Activated CD8-positive, alpha-beta T cell treated with anti-CD3 and anti-CD28 coated beads, Interleukin-2, amount 10 ng/mL, durations not matched to agents 7 days and 5 days (primary cell): ENCODE results near the gene PFN1. TPM values are rescaled to one million over a fixed set of nuclear protein-coding genes. Genes with fewer than 3 reads are reported as not detected.

Source experiments
- ATAC-seq: fragments of 150-1000 bp; cut with Tn5 transposase; one replicate; pipeline ENCODE4 v1.10.0; 2021; ENCODE audit warnings: moderate library complexity
- CTCF ChIA-PET: fragments of 350-600 bp; sonication (Branson Sonifier 250); formaldehyde crosslinking; loops from one replicate; lab custom pipeline; 2021; ENCODE audit warnings: antibody characterized with exemption; lab: Charles Lee
- POLR2A ChIA-PET: fragments of 350-600 bp; sonication (Branson Sonifier 250); formaldehyde crosslinking; loops from one replicate; lab custom pipeline; 2021; ENCODE audit warnings: antibody characterized with exemption; lab: Charles Lee
- DNase-seq: peaks from one replicate; pipeline ENCODE4 v3.0.0-alpha.2; 2020
- H3K27ac Mint-ChIP-seq: one replicate; pipeline ENCODE4 v1.8.0; 2021; ENCODE audit warnings: mild to moderate bottlenecking, mixed read lengths
- H3K27me3 Mint-ChIP-seq: one replicate; pipeline ENCODE4 v1.8.0; 2021; ENCODE audit warnings: low read depth, mixed read lengths
- H3K36me3 Mint-ChIP-seq: one replicate; pipeline ENCODE4 v1.8.0; 2021; ENCODE audit warnings: low read depth, mixed read lengths
- H3K4me1 Mint-ChIP-seq: one replicate; pipeline ENCODE4 v1.8.0; 2021; ENCODE audit warnings: low read depth, mixed read lengths
- H3K4me3 Mint-ChIP-seq: one replicate; pipeline ENCODE4 v1.8.0; 2021; ENCODE audit warnings: mild to moderate bottlenecking, mixed read lengths
- H3K9me3 Mint-ChIP-seq: one replicate; pipeline ENCODE4 v1.8.0; 2022; ENCODE audit warnings: mixed read lengths; ENCODE audit not compliant: insufficient read depth
- total RNA-seq, 2 experiments: library from RNA; stranded (reverse); gene quantifications; one replicate each; pipeline ENCODE4 v1.2.3, GENCODE V29; 2021

Gene PFN1
- total RNA-seq, 2 experiments from 2014 or later: 2,493 to 2,581 TPM

- ChIA-PET CTCF (interaction anchor here (0.7 to 0.9 kb wide), 2 partner anchors 13 to 34 kb away, joined by 3 read pairs; partner anchors contain the start of genes CAMTA2, RNF167 and SLC25A11), POLR2A (interaction anchor here (0.8 to 1.3 kb wide), 2 partner anchors 9 to 24 kb away, joined by 3 to 4 read pairs; no protein-coding TSS in a partner anchor)
- peaks cover 60% of the 10 kb centered on the region for H3K36me3 Mint-ChIP-seq
Measured at GRCh38 chr17:4974115-4974670, 25.9 kb upstream of the PFN1 start.

GRCh38 chr17:4973256-4974114 is 25.2 kb upstream of the PFN1 start:
- Mint-ChIP-seq H3K9me3 (no peaks in the 10 kb centered on the region), H3K4me1 (peaks cover 21% of the 10 kb centered on the region), H3K27me3 (no peaks in the 10 kb centered on the region), H3K4me3 (no peak overlapping the region), H3K36me3 (peaks cover 54% of the 10 kb centered on the region), H3K27ac (peak overlapping the region; percentile 24)
- ATAC-seq (no peak), DNase-seq (no peak)
- POLR2A ChIA-PET: interaction anchor here (0.6 to 1.3 kb wide), 3 partner anchors 8 to 513 kb away, joined by 3 to 4 read pairs (median 4); partner anchors contain the start of genes DERL2 and MIS12
- CTCF ChIA-PET: interaction anchor here (0.7 kb wide), 1 partner anchor 33 kb away, joined by 3 read pairs; the partner anchor contains the start of genes RNF167 and SLC25A11

More at GRCh38 chr17:4974115-4974670, 25.9 kb upstream of the PFN1 start:
- Mint-ChIP-seq H3K9me3 (no peaks in the 10 kb centered on the region), H3K27me3 (no peaks in the 10 kb centered on the region), H3K4me1 (peaks cover 21% of the 10 kb centered on the region), H3K27ac (peak overlapping the region; percentile 24), H3K4me3 (no peak overlapping the region)
- ATAC-seq: no peak
- DNase-seq: no peak

- H3K4me1 Mint-ChIP-seq: peaks cover 21% of the 10 kb centered on the region
- CTCF ChIA-PET: no interaction called here
Measured at GRCh38 chr17:4972752-4973151, 24.4 kb upstream of the PFN1 start.

GRCh38 chr17:4972322-4972721 is 24.0 kb upstream of the PFN1 start:
- ChIA-PET CTCF (interaction anchor here (1.9 to 3.4 kb wide), 2 partner anchors 8 to 58 kb away, joined by 5 to 30 read pairs; no protein-coding TSS in a partner anchor), POLR2A (interaction anchor here (8.2 kb wide), 1 partner anchor 23 kb away, joined by 239 read pairs; the partner anchor contains the start of genes ENO3 and PFN1)
- no peaks in the 10 kb centered on the region for H3K27me3 Mint-ChIP-seq
- H3K27ac Mint-ChIP-seq: no peak overlapping the region
- no peak for ATAC-seq
- H3K9me3 Mint-ChIP-seq: no peaks in the 10 kb centered on the region
- DNase-seq: no peak
- peaks cover 43% of the 10 kb centered on the region for H3K36me3 Mint-ChIP-seq
- peaks cover 21% of the 10 kb centered on the region for H3K4me1 Mint-ChIP-seq
- no peak overlapping the region for H3K4me3 Mint-ChIP-seq

More at GRCh38 chr17:4972752-4973151, 24.4 kb upstream of the PFN1 start:
- no peaks in the 10 kb centered on the region for H3K9me3 Mint-ChIP-seq
- no peak overlapping the region for H3K27ac Mint-ChIP-seq
- POLR2A ChIA-PET: interaction anchor here (1.1 to 8.2 kb wide), 2 partner anchors 14 to 24 kb away, joined by 4 to 239 read pairs; partner anchors contain the start of genes ENO3 and PFN1
- ATAC-seq (no peak), DNase-seq (no peak)
- H3K36me3 Mint-ChIP-seq: peaks cover 47% of the 10 kb centered on the region
- no peak overlapping the region for H3K4me3 Mint-ChIP-seq
- H3K27me3 Mint-ChIP-seq: no peaks in the 10 kb centered on the region

GRCh38 chr17:4971826-4972225 is 23.5 kb upstream of the PFN1 start:
- H3K27ac Mint-ChIP-seq: no peak overlapping the region
- POLR2A ChIA-PET: interaction anchor here (1.5 to 8.2 kb wide), 3 partner anchors 23 to 31 kb away, joined by 3 to 239 read pairs (median 101); partner anchors contain the start of genes ENO3, PFN1, RNF167 and SLC25A11
- peaks cover 39% of the 10 kb centered on the region for H3K36me3 Mint-ChIP-seq

GRCh38 chr17:4970273-4970672 is 21.9 kb upstream of the PFN1 start:
- peaks cover 32% of the 10 kb centered on the region for H3K4me1 Mint-ChIP-seq
- POLR2A ChIA-PET: interaction anchor here (0.8 to 8.2 kb wide), 4 partner anchors 21 to 61 kb away, joined by 3 to 239 read pairs (median 52); partner anchors contain the start of genes ENO3, PFN1, RNF167 and SLC25A11
- peaks cover 44% of the 10 kb centered on the region for H3K36me3 Mint-ChIP-seq
- no peak for ATAC-seq
- CTCF ChIA-PET: interaction anchor here (0.8 to 3.4 kb wide), 7 partner anchors 10 to 92 kb away, joined by 3 to 30 read pairs (median 5); partner anchors contain the start of gene C17orf107
- no peak overlapping the region for H3K4me3 Mint-ChIP-seq
- peak overlapping the region; percentile 60 for H3K27ac Mint-ChIP-seq
- no peaks in the 10 kb centered on the region for H3K27me3 Mint-ChIP-seq
- H3K9me3 Mint-ChIP-seq: no peaks in the 10 kb centered on the region
- DNase-seq: no peak

More at GRCh38 chr17:4971826-4972225, 23.5 kb upstream of the PFN1 start:
- DNase-seq (no peak), ATAC-seq (no peak)
- Mint-ChIP-seq H3K9me3 (no peaks in the 10 kb centered on the region), H3K4me1 (peaks cover 21% of the 10 kb centered on the region), H3K27me3 (no peaks in the 10 kb centered on the region), H3K4me3 (no peak overlapping the region)
- CTCF ChIA-PET: interaction anchor here (1.6 to 3.4 kb wide), 3 partner anchors 9 to 62 kb away, joined by 5 to 30 read pairs (median 6); no protein-coding TSS in a partner anchor

GRCh38 chr17:4969551-4970173 is 21.3 kb upstream of the PFN1 start:
- peaks cover 47% of the 10 kb centered on the region for H3K36me3 Mint-ChIP-seq
- H3K4me1 Mint-ChIP-seq: peaks cover 34% of the 10 kb centered on the region
- no peaks in the 10 kb centered on the region for H3K9me3 Mint-ChIP-seq
- ChIA-PET CTCF (interaction anchor here (0.8 to 3.4 kb wide), 7 partner anchors 11 to 92 kb away, joined by 3 to 30 read pairs (median 5); partner anchors contain the start of genes C17orf107 and CAMTA2), POLR2A (interaction anchor here (0.8 to 8.2 kb wide), 3 partner anchors 20 to 60 kb away, joined by 3 to 239 read pairs (median 101); partner anchors contain the start of genes ENO3, PFN1, RNF167 and SLC25A11)
- no peak overlapping the region for H3K27ac Mint-ChIP-seq
- H3K4me3 Mint-ChIP-seq: no peak overlapping the region
- no peaks in the 10 kb centered on the region for H3K27me3 Mint-ChIP-seq
- ATAC-seq: no peak
- DNase-seq: peak; percentile 30

GRCh38 chr17:4969047-4969550 is 20.8 kb upstream of the PFN1 start:
- no peaks in the 10 kb centered on the region for H3K27me3 Mint-ChIP-seq
- no peak overlapping the region for H3K4me3 Mint-ChIP-seq
- peaks cover 31% of the 10 kb centered on the region for H3K4me1 Mint-ChIP-seq
- H3K36me3 Mint-ChIP-seq: peaks cover 44% of the 10 kb centered on the region
- POLR2A ChIA-PET: interaction anchor here (0.7 to 8.2 kb wide), 5 partner anchors 13 to 60 kb away, joined by 3 to 239 read pairs (median 5); partner anchors contain the start of genes ENO3, PFN1, RNF167 and SLC25A11
- no peak for ATAC-seq
- DNase-seq: peak; percentile 55
- no peak overlapping the region for H3K27ac Mint-ChIP-seq
- H3K9me3 Mint-ChIP-seq: no peaks in the 10 kb centered on the region
- CTCF ChIA-PET: interaction anchor here (0.8 to 3.4 kb wide), 5 partner anchors 11 to 60 kb away, joined by 3 to 30 read pairs (median 10); partner anchors contain the start of genes CAMTA2 and ENO3

GRCh38 chr17:4968486-4969046 is 20.2 kb upstream of the PFN1 start:
- no peaks in the 10 kb centered on the region for H3K27me3 Mint-ChIP-seq
- H3K36me3 Mint-ChIP-seq: peaks cover 40% of the 10 kb centered on the region
- H3K4me3 Mint-ChIP-seq: no peak overlapping the region
- ATAC-seq: no peak
- no peak for DNase-seq
- CTCF ChIA-PET: interaction anchor here (0.8 to 3.7 kb wide), 6 partner anchors 11 to 63 kb away, joined by 3 to 26 read pairs (median 10); partner anchors contain the start of genes CAMTA2, ENO3, RNF167 and SLC25A11
- POLR2A ChIA-PET: interaction anchor here (0.7 to 8.2 kb wide), 8 partner anchors 11 to 60 kb away, joined by 3 to 239 read pairs (median 5); partner anchors contain the start of genes ENO3, PFN1, RNF167 and SLC25A11
- H3K9me3 Mint-ChIP-seq: no peaks in the 10 kb centered on the region
- no peak overlapping the region for H3K27ac Mint-ChIP-seq
- peaks cover 25% of the 10 kb centered on the region for H3K4me1 Mint-ChIP-seq
